HT-29 (cell line): ENCODE results near the gene LRSAM1. TPM values are rescaled to one million over a fixed set of nuclear protein-coding genes. Genes with fewer than 3 reads are reported as not detected.
"Not testable (repeated sequence)": the region's sequence is repeated elsewhere in the genome, so short reads cannot be mapped to it uniquely, and the experiment has no call there.

Experiments
- DNase-seq: peaks from one replicate; pipeline ENCODE4 v3.0.0-alpha.2; 2015; ENCODE audit warnings: low spot score
- total RNA-seq: library from RNA; depleted of rRNA; stranded (reverse); fragments of >200 nt; shearing (Covaris generic); gene quantifications from 2 replicates; pipeline ENCODE4 v1.2.3, GENCODE V29; 2014

LRSAM1 gene
- total RNA-seq, 1 experiment from 2014 or later = 20.6 TPM

DNA sequence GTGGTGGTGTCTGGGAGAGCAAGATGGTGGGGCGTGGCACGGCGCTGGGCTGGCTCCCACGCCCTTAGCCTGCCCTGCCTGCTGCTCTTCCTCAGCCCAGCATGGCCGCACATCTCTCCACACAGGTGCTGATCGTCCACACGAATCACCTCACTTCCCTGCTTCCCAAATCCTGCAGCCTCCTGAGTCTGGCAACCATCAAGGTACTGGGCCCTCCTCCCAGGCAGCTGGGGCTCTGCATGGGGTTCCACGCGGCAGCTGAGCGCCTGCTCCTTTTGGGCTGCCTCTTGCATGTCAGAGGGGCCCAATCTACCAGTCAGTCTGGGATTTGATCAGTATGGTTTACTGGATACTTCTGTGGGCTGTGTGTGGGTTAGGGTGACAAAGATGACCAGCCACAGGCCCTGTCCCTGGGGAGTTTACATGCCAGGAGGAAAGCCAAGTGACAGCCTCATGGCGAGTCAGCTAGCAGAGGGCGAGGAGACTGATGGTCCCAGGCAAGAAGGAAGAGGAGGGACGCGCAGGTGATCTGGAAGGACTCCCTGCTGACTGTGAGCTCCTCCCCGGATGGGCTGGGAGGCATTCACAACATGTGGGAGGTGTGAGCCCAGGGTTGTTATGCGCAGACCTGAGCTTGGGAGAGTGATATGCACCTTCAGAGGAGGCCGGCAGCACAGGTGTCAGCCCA is 6.0 kb downstream of the LRSAM1 start:
- DNase-seq = no peak

DNA sequence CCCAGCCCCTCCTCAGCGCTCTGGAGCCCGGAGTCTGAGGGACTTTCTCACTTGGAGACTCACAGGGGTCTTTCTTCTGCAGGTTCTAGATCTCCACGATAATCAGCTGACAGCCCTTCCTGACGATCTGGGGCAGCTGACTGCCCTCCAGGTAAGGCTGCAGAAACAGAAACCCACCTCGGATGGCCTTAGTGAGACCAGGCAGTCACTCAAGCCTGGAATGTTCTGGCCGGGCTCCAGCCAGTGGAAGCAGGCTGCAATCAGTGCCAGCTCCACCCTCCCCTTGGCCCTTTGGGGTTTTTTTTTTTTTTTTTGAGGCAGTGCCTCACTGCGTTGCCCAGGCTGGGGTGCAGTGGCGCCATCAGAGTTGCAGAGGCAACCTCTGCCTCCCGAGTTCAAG is 7.6 kb downstream of the LRSAM1 start:
- no peak for DNase-seq

DNA sequence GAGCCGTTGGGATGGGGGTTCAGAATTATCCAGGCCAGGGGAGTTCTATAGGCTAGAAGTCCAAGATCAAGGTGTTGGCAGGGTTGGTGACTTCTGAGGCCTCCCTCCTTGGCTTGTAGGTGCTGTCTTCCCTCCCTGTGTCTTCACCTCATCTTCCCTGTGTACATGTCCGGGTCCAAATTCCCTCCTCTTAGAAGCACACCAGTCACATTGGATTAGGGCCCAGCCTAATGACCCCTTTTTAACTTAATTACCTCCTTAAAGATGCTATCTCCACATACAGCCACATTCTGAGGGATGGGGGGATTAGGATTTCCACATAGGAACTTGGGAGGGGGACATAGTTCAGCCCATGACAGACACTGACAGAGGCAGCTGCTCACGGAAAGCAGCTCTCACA is 12.1 kb downstream of the LRSAM1 start:
- no peak for DNase-seq

DNA sequence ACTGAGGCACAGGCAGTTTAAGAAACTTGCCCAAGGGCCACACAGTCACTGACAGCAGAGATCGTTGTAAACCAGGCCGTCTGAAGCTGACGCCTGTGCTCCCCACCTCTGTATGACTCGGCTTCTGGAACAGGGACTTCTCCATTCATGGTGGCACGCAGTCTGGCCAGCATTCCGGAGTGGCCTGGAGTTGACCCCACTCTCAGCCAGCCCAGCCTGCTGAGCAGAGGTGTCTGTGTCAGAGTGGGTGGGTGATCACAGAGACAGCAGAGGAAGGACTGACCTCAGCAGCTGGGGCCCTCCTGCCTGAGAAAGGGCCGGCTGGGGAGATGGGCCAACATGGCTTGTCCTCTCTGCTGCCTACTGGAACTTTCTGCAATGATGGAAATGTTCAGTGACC is 12.6 kb downstream of the LRSAM1 start:
- DNase-seq = no peak

DNA sequence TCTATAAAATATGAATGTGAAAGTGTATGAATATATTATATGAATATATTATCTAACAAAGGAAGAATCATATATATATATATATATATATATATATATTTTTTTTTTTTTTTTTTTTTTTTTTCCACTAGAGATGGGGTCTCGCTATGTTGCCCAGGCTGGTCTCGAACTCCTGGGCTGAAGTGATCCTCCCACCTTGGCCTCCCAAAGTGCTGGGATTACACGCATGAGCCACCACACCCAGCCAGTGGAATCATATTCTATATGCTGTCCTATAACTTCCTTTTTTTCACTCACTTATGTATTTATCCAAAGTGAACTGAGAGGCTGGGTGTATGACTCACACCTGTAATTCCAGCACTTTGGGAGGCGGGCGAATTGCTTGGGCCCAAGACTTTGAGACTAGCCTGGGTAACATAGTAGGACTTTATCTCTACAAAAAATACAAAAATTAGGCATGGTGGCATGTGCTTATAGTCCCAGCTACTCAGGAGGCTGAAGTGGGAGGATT is 15.2 kb downstream of the LRSAM1 start:
- not testable (repeated sequence) for DNase-seq

DNA sequence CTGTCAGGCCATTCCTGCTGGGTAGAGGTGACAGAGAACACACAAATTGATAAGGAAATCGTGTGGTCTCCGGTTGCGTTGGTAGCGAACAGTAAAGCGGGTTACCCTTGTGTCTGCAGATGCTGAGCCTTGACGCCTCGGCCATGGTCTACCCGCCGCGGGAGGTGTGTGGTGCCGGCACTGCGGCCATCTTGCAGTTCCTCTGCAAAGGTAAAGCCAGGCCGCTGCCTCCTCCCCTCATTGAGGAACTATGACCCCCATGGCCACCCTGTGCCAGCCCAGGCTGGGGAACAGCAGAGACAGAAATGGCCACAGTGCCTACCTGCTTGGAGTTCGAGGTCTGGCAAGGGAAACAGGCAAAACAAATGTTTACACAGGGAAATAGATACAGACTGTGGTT is 16.3 kb downstream of the LRSAM1 start:
- no peak for DNase-seq

DNA sequence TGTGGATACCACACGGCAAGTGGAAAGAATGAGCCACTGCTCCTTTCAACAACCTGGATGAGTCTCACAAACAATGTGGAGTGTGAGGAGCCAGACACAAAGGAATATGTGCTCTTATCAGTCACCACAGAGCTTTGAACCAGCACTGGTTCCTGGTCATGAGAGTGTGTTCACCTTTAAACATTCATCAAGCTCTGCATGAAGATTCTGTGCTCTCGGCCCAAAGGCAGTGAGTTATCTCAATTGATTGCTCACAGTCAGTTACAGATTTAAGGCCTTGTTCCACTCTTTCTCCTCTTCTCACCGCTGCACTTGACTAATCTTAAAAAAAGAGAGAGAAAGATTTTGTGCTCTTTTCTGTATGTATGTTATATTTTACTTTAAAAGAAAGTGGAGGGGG is 19.4 kb downstream of the LRSAM1 start:
- no peak for DNase-seq

DNA sequence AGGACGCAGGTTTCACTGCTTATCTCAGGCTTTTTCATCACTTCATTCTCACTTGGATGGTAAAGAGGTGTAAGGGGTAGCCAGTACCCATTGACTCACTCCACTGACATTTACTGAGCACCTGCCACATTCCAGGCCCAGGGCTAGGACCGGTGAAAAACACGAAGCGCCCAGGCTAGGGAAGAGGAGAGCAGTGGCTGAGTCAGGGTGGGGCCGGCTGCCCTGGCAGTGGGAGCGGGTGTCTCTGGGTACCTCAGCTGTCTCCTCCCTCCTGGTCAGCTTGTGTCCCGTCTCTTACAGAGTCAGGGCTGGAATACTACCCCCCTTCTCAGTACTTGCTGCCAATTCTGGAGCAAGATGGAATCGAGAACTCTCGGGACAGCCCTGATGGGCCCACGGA is 22.2 kb downstream of the LRSAM1 start:
- no peak for DNase-seq

DNA sequence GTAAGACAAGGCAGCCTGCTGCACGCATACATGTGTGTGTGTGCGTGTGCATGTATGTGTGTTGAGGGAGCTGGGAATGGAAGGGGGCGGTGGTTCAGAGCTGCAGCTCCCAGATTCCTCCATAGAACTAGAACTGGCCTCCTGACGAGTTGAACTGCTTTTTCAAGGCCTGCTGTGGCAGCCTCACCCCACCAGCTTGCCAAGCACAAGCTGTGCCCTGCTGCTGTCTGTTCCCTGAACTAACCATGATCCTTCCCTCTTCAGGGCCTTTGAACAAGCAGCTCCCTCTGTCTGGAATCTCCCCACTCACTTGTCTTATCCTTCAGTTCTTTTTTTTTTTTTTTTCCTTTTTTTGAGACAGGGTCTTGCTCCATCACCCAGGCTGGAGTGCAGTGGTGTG is 22.6 kb downstream of the LRSAM1 start:
- no peak for DNase-seq

DNA sequence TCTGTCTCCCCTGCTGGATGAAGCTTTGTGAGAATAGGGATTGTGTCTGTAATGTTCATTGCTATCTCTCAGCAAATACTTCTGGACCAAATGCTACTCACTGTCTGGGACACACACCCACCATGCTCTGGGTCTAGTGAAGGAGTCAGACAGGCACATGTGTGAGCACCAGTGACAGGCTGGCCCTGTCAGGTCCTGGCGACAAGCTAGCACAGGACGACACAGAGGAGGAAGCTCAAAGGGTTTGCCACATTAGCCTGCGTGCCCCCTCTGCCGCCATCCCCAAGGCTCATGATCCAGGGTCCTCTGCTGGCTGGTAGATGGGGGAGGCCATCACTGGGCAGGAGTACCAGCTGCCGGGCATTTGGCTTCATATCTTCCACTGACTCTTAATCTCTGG is 23.3 kb downstream of the LRSAM1 start:
- DNase-seq = no peak

DNA sequence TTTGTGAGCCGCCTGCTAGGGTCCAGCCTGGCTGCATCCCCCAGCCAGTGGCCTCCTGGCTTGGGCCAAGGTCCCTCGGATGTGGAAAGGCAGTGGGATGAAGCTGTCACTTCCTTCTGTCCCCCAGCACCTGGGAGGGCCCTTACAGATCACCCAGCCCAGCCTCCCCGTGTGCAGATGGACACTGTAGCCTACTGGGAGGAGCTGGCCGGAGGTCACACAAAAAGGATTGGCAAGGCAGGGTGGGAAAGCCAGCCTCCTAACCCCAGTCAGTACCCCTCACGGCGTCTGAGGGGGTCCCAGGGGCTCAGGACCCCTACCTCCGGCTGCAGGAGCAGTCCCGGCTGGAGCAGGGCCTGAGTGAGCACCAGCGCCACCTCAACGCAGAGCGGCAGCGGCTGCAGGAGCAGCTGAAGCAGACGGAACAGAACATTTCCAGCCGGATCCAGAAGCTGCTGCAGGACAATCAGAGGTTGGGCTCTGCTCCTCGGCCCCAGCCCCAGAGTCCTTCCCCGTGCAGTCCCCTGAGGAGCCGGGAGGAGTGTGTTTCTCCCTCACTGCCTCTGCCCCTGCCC is 28.3 kb downstream of the LRSAM1 start:
- no peak for DNase-seq

DNA sequence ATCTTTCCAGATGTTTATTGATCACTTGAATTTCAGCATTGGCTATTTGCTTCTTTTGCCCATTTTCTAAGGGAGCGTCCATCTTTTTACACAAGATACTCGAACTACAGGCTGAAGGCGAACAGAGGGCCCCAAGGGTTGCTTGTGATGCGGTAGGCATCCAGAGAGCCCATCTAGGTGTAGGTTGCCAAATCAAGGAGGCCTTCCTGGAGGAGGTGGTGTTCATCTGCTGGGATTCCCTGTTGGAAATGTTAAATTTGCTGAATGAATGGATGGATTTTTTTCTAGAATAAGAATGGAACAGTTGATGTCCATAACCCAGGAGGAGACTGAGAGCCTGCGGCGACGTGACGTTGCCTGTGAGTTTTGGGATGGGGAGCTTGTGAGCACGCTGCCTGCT is 31.4 kb downstream of the LRSAM1 start:
- no peak for DNase-seq

DNA sequence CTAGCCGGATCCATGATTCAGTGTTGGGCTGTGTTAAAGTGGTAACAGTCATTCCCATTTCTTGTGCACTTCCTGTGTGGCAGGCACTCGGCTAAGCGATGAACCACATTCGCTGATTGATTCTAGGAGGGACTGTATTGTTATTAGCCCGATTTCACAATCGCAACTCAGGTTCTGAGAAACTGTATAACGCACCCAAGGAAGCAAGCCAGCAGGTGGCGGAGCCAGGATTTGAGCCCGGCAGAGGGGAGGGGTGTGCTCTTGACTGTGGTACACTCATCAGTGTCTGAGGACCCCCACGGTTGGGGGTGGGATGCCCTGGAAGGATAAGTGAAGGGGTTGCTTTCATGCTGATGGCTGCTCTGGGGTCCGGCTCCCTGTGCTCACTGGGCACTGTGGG is 34.7 kb downstream of the LRSAM1 start:
- no peak for DNase-seq

DNA sequence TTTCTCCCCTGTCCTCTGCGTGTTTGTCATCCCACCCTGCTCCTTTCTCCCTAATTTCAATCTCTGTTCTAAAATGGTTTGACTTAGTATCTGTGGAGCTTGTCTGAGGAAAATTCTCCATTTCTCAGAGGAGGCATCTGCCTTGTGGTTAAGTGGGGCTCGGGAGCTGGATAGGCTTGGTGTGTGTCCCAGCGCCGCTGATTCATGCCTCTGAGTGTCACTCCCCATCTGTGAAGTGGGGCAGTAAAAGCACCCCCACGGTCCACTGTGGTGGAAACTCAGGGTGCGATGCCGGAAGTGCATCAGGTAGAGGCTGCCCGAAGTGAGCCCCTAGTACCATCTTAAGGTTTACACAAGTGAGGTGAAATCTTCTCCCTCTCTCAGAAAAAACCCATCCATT is 37.6 kb downstream of the LRSAM1 start:
- no peak for DNase-seq

DNA sequence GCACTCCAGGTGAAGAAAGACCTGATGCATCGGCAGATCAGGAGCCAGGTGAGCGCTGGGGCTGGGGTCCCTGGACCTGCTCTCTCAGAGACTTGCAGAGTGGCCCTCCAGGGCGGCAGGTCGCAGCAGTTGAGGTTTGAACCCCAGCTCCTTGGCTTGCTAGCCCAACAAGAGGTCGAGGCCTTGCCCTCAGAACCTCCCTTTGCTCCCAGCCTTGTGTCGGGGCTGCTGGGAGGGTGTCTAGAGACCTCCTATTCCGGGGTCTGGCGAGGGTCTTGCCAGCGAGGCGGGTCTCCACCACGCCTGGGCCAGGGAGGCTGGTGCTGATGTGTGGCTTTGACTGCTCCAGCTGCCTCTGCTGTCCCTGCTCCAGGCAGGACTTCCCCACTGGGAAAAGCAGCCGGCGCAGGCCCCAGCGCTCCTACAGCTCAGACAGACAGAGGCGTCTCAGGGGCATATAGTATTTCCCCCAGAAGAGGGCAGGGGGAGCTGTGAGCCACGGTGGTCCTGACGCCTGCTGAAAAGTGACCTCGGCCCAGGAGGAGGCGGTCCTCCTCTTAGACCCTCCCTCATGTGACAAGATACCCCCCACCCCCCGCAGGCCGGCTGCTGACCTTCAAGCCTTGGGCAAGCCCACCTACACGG is 38.3 kb downstream of the LRSAM1 start:
- no peak for DNase-seq

DNA sequence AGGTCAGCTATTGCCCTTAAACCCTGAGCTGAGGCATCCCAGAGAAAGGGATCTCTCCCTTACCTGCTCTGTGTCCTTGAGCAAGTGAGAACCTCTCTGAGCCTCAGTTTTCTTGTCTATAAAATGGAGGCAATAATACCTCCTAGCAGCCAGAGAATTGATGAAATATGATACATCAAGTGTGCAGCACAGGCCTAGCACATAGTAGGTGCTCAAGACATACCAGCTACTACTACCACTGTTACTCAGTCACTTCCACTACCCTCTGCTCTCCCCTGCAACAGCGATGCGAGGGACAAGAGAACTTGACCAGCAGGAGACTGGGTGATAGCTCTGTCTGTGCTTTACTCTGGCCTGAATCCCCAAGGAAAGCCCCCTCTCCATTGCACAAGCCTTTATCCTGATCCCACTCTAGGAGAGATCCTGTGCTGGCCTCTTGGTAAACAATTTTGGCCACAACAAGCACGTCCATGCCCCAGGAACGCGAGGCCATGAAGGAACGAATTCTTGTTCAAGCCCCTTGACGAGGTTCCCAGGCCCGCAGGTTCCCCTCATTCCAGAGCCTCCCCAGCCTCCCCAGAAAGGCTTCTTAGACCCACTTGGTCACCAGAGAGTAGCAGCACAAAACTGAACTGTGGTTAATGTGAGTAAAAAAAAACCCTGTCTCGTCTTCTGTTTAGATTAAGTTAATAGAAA is 39.4 kb downstream of the LRSAM1 start:
- no peak for DNase-seq

DNA sequence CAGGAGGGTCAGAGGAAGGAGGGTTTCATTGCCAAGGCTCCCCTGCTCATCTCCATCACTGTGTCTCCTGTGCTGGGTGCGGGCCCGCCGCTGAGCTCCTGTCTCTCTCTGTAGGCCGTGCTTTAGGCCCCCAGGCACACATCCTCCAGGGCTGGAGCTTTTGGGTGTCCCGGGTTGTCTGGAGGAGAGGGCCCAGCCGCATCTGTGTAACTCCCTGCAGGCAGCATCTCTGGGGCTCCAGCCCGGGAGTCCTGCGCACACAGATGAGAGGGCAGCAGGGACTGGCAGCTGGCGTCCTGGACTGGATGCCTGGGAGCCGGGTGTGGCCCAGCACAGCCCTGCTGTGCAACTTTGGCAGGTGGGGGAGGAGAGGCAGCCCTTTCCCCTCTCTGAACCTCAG is 40.2 kb downstream of the LRSAM1 start:
- DNase-seq = no peak

DNA sequence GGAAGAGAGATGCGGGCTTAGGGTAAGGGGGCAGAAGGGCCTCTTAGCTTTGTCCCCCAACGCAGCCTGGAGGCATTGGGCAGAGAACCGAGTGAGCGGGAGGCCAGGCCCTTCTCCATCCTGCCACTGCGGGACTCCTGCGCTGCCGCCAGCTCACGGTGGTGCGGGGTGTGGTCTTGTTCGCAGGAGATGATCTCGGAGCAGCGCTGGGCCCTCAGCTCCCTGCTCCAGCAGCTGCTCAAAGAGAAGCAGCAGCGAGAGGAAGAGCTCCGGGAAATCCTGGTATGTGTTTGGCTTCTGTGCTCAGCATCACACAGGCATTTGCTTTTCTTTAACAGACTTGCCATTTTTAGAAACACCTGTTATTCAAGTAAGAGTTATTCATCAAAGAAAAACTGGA is 41.3 kb downstream of the LRSAM1 start:
- DNase-seq = no peak

DNA sequence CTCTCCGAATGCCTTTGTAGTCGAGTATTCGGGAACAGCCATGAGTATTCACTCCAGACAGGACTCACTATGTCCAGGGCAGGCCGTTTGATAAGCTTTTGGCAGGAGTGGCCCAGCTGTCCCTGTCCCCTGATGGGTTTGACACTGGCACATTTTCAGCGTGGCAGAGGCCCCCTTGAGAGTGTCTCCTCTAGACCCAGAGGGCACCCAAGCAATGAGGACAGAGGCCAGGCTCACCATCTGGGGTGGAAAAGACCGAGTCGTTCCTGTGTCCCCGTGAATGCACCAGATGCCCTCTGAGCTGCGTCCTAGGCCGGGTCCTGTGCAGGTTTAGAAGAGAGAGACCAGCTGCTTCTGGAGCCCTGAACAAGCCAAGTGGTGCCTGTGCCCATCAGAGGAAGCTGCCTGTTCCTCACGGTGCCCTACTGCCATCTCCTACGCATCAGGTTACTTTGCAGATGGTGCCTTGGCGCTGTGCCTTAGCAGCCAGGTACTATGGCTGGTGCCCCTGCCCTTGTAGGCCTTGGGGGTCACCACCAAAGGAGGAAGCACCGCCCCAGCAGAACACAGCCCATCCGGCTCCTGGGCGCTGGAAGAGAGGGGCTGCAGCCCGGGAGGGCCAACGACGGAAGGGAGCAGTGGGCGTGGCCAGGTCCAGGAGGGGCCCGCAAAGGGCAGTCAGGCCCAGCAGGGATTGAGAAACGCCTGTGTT is 42.4 kb downstream of the LRSAM1 start:
- DNase-seq = no peak

DNA sequence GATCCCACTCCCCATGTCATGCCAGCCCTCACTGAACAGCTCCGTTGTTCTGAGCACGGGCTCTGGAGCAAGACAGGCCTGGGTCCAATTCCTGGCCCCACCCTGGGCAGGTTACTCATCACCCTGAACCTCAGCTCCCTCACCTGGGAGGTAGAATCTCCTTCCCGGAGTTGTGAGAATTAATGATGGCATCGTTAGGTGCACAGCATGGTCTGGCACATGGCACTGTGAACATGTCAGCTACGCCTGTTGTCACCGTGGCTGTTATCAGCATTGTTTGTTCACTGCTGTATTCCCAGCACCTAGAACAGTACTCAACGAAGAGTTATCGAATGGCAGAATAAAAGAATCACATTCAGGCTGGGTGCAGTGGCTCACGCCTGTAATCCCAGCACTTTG is 43.0 kb downstream of the LRSAM1 start:
- no peak for DNase-seq

DNA sequence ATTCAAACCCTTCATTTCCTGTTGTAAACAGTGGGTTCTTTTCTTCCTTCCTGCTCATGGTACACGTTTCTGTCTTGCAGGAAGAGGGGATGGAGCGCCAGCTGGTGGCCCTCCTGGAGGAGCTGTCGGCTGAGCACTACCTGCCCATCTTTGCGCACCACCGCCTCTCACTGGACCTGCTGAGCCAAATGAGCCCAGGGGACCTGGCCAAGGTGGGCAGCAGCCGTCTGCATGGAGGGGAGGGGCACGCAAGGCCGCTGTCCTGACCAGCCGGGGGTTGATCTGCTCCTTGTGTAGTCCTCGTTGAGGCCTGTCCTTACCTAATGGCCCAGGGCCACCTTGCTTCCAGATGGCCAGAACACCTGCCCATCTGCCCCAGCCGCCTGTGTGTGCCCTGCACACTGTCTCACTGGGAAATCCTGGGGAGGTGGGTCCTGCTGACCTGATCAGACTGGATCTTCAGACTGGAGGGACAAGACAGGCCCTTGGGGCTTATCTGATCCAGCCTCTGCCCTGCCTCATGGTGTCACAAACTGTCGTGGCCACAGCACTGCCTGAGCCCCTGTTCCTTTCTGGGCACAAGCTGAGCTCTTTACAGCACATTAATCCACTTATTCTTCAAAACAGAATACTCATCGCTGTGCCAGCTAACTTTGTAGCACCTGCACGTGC is 44.7 kb downstream of the LRSAM1 start:
- DNase-seq = no peak
